Fibroblast of skin of right quadriceps (primary cell): Measurements from ENCODE around the gene NOL8.

Experiments
- DNase-seq: peaks from one replicate; pipeline ENCODE4 v3.0.0-alpha.2; 2013

The NOL8 gene

GRCh38 chr9:92263131-92263530 lies 62.0 kb downstream of the NOL8 start:
- no peak for DNase-seq

- no peak for DNase-seq
Measured at GRCh38 chr9:92257327-92257726, 67.8 kb downstream of the NOL8 start.

DNA sequence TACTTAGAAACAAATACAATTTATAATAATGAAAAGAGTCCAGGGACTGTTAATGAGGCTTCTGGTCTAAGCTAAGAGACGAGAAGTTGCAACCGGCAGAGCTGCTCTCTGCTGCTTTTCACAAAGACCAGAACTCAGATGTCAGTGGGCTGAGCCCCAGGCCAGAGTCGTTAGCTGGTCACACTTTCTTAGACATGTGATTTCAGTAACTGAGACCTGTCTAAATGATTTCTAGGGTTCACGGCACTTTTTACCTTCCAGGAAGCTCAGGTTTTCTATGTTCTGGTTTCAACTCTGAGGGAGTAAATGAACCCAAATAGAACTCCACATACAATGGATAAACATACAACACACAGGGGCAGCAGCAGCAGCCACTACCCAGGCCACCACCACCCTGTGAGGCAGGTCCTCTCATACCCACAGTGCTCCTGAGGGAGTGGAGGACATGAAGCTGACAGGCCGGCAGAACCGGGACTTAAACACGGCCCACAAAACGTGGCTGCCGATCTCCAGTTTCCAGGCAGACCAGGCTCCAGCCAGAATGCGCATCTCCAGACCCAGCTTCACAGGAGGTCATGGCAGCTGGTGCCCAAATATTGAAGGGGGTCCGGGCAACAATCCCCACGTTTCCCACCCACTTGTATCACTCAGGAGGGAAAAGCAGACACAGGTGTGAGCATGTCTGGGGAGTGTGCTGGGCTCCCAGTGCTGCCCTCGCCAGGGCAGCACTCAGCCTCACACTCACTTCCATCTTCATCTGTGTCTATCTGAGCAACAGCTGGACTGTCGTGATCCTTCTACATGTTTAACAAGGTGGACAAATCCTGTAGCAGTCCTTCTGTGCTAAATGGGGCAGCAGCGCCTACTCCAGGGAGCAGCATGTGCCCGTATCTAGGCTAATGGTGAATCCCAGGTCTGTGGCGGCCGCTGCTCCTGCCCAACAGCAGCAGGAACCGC lies 70.5 kb downstream of the NOL8 start:
- DNase-seq = no peak

DNA sequence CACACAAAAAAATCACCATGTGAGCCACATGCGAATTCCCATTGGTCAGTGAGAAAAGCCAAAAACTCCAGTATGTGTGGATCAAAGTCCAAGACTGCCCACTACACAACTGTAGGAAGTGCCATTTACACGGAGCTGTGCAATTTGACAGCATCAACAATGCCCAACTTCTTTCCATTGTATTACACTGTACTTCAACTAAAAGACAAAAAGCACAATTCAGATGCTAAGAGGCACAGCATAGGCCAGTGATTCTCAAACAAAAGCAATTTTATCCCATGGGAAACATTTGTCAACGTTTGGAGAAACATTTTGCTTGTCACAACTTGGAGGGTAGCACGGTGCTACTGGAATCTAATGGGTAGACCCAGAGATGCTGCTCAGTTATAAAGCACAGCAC lies 71.5 kb downstream of the NOL8 start:
- no peak for DNase-seq

DNA sequence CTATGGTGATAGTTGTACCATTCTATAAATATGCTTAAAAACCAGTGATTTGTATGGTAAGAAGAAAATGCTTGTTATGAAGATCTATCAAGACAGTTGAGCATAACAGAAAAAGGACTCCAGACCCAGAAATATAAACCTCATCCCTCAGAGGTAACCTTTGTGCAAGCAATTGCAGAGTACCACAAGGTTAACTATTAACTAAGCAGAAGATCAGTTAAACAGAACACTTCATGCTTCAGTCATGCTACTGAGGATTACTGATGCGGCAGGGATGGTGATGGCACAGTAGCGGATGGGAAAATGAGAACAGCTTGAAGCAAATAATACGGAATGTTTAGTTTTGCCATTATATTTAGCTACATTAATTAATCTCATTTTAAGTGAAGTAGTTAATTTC lies 77.2 kb downstream of the NOL8 start:
- no peak for DNase-seq
